NOMO-1 (cell line): ENCODE data around the gene MAPKAP1.

ENCODE experiments used
- DNase-seq, 2 experiments: peaks; one replicate each; lab custom pipeline; 2025; ENCODE audit not compliant: unreplicated experiment in 2 of 2; lab: John Stamatoyannopoulos, UW

Gene MAPKAP1

DNA sequence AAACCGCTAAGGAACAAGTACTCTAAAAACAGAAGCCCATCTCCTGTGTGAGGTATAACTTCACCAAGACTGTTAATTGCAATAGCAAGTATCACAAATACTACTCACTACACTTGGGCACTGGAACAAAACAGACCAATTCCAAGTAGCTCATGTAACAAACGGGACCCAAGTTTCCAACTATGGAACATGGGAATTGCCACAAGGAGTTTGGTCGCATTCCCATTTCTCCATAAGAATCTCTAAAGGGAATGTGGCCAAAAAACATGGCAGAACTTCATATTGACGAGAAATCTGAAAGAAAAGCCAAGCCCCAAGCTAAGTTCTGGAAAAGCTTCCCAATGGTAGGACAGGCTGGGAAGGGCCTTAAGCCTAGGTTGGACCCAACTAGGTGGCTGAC lies 162.5 kb downstream of the MAPKAP1 start:
- DNase-seq: no peak

DNA sequence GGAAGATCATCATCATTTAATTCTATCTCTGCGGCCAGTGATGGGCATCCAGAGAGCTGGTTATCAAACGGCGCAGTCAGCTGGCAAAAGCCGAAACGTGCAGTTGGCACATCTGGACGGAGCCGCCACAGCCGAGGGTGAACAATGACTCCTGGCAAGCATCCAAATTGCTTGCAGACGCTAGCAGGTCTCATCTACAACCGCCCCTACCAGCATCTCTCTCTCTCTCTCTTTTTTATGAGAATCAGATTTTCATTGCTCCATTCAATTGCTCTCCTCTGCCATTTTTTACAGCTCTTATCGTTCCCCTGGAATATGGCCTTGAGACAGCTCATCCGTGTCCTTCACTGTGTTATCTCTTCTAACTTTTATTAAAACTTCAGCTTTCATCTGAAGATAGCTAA lies 165.2 kb downstream of the MAPKAP1 start:
- DNase-seq: no peak

DNA sequence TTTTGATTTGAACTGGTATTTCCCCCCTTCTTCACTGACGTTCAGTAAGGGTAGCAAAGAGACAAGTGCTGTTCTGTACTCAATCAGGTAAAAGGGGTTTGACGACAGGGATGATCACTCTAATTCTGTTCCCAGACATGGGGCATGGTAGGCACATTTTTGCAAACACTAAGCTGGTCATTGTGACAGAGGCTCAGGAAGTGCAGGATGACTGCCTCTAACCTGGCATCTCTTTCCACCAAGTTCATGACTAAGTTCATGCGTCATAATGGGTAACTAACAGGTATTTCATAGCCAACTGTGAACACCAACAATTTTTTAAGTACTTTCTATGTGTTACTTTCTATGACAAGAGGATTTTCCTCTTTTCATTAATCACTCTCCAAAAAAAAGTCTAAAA lies 166.5 kb downstream of the MAPKAP1 start:
- DNase-seq: no peak

DNA sequence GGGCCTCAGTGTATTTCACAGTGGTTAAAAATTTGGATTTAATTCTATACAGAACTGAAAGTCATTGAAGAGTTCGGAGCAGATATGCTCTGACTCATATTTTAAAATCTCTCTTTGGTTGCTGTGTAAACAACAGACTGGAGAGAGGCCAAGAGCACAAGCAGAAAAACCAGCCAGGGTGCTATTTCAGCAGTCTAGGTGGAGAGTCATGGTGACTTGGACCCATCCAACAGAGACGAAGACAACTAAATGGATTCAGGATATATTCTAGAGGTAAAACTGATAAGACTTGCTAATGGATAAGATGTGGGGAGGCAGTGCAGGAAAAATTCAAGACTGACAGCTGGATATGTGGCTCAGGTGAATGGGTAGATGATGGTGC lies 168.9 kb downstream of the MAPKAP1 start:
- DNase-seq: no peak

DNA sequence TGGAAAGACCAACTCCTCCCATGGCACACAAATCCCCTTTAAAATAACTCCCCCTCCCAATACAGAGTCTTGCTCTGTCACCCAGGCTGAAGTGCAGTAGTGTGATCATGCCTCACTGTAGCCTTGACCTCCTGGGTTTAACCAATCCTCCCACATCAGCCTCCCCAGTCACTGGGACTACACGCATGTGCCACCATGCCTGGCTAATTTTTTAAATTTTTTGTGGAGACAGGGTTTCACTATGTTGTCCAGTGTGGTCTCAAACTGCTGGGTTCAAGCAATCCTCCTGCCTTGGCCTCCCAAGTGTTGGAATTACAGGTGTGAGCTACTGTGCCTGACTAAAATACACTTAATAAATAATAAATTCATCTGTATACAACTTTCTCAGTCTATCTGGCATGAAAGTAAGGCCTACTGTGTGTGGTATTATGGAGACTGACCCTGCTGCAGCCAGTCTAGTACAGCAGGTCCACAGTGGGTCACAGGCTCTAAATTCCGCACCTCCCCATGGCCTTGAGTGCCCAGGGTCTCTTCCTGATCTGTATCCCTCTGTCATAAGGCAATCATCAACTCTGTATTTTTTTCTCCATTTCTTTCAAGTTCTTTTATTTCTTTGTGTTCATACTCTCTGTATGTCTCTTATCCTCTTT lies 169.4 kb downstream of the MAPKAP1 start:
- no peak for DNase-seq

DNA sequence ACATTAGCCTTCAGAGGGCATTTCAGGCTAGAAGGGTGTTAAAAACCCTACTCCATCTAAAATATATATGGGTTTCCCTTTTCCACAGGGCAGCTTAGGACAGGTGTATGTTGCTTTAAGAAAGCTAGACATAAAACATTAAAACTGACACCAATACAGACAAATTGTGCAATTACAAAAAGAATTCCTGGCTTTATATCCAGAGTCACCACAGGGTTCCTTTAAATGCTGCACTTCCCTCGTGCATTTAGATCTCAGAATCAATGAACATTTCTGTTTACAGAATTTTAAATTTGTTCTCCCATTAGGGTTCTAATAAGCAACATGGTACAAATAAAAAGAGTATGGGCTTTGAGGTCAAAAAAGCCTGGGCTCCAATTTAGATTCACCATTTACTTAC lies 170.2 kb downstream of the MAPKAP1 start:
- no peak for DNase-seq

DNA sequence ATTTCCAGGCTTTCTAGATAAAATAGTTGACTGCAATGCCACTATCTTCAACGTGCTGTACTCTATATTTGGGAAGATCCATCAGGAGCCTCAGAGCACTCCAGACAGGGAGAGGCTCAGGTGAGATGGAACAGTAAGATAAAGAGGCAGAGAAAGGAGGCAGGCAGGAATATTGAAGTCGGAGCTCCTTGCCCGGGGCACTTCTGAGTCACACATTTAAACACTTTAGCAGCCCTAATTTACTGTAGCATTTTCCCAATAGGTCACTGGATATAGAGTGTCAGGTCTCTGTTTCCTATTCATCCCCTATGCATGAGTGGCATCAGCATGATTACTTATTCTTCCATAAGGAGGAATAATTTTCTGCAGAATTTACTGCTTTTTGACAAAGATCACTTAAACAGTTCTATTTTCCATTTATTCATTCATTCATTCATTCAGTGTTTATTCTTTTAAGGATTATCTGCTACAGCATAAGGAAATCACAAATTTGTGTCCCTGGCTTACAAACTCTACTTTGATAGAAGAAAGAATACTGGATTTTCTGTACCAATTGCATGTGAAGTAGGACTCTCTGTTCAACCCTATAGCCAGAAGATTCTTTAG lies 170.7 kb downstream of the MAPKAP1 start:
- no peak for DNase-seq

DNA sequence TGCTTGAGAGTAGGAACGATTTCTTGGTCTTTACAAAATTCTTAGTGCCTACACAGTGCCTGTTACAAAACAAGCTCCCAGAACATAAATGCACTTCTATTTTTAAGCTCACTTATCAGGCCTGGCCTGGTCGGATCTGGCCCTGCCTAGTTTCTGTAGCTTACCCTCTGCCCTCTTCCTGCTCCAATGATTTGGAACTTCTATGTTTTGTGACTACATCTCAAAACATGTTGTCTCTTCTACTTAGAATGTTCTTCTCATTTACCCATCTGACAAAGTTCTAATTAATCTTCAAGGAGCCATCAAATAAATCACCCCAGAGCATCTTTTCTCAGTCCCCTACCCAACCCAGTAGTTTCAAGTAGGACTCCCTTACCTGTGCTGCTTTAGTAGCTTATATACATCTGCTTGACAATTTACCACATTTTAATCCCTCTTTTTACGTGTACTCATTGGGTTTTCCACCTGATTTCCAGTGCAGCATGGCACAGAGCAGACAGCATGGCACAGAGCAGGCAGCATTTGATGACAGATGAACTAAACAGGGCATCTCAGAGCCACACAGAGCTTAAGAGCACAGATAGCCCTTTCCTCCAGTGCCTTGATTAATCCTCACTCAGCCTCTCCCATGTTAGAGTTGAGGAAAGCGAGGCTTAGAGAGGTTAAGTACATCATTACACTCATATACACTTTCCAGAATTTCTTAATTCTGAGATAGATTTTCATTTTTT lies 171.9 kb downstream of the MAPKAP1 start:
- no peak for DNase-seq

DNA sequence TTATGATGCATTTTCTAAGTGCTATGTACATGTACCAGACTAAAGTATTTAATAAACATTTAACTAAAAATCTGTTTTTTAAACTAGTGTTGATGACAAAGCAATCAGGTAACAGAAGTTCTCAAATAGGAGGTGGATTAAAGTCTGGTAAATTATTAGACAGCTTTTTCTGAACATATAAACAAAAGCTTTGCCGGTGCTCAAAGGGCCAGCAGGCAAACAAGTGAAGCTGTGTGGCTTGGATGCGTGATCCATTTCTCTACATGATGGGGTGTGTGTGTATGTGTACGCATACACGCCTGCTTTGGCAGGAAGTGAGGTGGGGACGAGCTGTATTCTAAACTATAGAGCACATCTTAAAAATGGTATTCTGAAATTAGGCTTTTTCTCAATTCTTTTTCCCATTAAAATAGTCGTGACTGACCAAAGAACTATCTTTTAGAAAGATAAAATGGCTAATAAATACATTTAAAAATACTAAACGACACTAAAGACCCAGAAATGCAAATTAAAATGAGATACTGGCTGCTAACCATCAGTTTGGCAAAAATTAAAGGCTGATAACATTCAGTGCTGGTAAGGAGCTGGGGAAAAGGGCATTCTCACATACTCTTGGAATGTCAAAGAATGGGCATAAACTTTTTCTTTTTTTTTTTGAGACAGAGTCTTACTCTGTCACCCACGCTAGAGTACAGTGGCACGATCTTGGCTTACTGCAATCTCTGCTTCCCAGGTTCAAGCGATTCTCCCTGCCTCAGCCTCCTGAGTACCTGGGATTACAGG lies 174.0 kb downstream of the MAPKAP1 start:
- no peak for DNase-seq

DNA sequence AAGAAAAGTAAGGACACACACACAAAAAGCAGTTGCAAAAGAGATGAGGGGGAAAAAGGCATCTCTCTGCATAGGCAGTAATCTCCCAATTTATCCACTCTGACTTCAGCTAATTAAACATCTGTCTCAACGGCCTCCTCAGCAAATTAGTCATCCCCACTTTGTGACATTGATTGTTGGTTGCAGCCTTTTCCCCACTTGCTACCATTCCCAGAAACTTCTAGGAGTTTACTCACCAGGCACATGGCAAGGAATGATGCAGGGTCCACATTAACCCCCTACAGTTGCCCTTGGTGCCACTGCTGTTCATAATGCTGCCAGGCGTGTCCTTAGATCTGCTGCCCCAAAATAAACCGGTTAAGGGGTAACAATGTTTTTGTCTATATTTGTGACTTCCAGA lies 174.6 kb downstream of the MAPKAP1 start:
- DNase-seq: no peak

DNA sequence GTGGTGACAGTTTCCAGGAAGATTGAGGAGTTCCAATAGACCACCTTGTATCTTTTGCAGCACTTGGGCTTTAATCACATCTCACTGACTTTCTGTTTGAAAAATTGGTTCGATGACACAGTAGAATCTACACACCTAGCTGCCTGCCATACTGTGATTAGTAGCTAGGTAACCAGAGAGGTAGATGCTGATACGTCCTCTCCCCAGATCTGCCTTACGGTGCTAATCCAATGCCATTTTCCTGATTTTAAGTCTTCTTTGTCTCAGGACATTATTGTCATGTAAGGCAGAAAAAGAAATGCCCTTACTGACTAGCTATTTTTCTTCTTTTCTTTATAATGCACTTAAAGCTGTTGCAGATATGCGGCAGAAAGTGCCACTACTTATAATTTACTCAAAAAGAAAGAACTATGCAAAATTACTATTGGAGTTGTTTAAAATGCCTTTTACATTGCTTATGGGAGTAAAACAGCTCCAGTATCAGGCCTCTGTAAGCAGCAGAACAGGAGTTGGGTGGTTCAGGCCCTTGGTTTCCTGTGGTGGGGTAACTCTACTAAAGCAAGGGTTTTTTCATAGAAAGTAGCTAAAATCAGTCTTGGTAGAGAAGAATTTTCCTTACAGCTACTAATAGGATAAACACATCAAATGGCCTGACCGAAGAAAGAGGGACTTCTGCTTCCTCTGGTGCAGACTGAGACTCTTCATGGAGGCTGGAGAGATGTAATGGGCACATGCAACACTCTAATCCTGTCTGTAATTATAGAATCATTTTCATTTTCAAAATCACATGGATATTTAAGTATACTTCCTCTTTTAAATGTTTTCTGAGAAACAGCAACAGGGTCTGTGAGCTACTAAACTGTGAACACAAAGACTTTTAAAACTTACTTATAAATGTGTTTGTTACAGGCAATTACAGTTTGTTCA lies 177.2 kb downstream of the MAPKAP1 start:
- DNase-seq: peak; percentile 3 to 79

DNA sequence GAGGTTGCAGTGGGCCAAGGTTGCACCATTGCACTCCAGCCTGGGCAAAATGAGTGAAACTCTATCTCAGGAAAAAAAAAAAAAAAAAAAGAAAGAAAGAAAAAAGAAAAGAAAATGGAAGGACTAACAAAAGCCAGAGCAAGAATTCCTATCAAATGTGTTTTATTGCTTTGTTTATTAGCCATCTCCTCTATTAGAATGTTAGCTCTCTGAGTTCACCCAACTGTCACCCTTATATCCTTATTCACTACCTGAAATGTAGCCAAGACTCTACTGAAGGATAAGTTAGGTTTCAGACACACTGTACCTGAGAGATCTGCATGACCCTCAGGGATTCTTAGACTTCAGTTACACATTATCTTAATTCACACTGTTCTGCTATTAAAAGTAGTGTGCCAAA lies 177.9 kb downstream of the MAPKAP1 start:
- no peak for DNase-seq

DNA sequence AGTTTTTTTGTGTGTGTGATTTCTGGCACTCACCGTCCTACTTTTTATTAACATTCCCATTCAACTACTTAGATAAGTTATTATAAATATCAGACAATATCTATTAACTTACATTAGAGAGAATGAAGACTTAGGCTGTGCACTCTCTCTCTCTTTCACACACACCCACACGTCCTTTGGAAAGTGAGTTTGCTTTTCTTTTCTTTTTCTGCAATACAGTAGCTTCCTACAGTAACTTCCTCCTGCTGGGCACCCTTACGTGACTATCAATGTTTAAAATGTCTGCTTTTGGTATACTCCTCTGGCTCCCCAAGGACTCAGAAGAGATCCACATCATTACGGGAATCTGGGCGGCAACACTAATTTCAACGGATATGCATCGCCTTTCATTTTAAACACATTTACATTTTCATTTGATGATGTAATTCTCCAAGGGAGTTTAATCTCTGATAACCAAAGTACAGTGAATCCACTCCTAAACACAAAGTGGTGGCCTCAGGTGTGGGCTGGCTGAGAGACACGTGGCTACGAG lies 179.5 kb downstream of the MAPKAP1 start:
- no peak for DNase-seq

DNA sequence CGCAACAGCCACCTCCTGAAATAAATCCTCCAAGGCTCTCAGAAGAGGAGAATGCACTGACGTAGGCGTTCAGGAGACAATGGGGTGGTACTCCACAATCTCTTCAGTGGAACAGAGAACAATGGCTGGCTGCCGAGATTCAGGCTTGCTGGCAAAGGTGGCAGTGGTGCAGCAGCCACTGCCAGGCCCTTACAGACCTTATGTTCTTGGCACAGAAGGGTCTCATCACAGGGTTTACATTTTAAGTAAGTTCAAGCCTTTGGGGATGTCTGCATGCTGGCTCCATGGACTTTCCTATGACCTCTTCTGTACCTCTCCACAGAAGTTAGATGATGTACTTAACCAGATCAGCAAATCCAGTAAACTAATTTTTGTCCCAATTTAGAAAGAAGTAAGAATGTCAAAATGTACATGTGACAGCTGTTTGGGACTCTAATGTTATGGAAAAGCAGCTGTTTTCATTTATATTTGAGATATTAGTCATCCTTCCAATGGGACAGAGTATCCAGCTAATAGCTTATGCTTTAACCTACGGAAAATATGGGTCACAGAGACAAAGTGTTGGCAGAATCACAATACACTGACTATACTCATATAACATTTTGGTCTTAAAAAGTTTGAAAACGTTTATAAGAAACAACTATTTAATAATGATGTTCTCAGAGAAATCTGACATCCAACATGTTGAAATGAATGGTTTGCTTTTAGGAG lies 180.9 kb downstream of the MAPKAP1 start:
- DNase-seq: no peak

DNA sequence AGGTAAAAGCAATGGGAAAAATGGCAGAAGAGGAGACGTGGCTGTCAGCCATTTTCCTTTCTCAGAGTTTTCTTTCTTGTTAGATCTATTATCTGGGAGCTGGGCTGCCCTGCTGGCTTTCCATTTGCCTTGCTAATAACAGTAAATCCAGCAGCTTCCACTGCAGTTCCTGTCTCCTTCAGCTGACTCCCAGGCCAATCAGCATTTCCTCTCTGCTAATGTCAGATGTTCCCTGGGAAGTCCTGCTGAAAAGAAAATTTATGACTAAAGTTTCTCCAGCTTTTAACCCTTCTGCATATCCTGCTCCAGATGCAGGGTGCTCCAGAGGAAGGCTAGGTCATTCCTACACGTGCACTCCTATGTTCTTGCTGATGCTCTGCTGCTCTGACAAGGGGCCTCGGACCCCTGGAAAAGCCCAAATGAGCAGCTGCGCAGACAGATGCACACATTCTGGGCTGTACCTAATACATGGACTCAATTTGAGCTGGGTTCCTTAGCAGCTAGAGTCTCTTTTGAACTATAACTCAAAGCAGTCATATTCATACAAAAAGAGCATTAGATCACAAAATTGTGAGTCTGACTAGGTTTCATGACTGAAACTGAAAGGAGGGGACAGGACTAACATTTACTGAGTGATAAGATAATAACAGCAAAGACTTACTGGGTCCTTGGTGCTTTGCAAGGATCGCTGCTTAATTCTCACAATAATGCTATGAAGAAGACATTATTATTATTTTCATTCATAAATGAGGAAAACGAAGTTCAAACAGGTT lies 182.2 kb downstream of the MAPKAP1 start:
- no peak for DNase-seq

DNA sequence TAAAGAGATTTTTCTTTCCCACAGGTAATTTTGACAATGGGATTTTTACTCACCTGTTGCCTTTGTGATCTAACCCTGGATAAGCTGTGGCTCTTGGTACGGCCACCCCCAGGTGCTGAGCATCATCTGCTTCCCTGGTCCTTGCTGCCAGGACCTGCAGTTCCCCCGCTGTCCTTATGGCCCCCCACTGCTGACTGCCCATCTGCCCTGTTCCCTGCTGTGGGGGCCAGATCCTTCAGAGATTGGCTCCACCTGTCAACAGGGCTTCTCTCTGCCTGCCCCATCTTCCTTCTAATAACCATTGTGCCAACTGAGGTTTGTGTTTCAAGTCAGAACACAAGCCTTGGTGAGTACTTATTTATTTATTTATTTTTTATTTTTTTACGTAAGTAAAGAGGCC lies 183.3 kb downstream of the MAPKAP1 start:
- DNase-seq: no peak

DNA sequence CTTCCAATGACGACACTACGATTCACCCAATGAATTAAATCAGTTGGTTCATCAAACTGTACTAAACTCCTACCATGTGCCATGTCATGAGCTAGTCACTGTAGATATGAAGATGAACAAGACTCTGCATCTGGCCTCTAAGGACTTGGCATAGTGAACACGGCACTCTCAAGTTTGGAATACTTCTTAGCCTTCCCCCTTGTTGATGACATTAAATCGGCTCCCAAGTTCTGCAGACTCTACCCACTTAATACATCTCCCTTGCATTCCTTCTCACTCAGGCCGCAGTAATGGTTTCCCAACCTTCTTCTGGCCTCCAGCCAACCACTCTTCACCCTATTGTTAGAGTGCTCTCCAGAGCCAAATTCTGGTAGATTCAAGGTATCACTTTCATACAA lies 184.7 kb downstream of the MAPKAP1 start:
- DNase-seq: no peak

DNA sequence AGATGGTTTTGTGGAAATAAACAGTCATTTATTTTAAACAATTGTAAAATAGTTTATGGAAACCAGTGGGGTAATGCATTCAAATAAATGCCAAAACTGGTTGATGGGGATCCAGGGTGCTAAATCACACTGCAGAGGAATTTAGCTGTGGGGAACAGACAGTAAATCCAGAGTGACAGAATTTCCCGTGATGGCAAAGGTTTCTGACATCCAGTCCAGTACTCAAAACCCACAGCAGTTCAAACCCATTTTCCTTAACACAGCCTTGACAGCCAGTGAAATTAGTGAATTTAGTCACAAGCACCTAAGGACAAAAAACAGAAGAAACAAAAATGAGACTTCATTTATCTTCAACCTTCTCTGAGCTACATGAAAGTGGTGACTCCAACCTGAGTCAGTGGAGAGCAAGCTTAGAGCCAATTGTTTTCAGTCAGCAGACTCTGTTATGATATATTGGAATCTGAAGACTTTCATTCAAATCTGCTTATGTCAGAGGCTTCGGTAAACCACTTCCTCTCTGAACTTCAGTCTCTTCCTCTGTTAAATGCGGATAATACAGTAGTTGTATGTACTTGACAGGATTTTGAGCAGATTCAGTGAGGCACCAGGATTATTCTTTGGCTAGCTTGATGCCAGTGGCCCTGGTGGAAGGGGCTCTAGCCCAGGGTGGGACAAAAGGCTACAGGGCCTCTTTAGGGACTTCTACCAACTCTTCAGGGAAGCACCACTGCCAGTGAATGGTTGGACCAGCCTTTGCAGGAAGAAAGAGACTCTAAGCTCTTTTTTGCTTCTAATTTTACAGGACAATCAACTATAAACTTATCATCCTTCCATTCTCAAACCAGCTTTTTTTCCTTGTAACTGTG lies 185.3 kb downstream of the MAPKAP1 start:
- DNase-seq: peak; percentile 2 to 67
